Neural cell (in vitro differentiated cells): Measurements from ENCODE around the gene PGC.

Source experiments
- CTCF ChIP-seq: fragments of 450-650 bp; IDR thresholded peaks from 2 replicates; pipeline ENCODE4 v1.5.1; 2014; ENCODE audit warnings: antibody characterized with exemption, mild to moderate bottlenecking, moderate library complexity; ENCODE audit not compliant: poor library complexity, severe bottlenecking
- RAD21 ChIP-seq: fragments of 450-650 bp; conservative IDR thresholded peaks from 2 replicates; pipeline ENCODE4 v1.6.1; 2014; ENCODE audit warnings: antibody characterized with exemption, mild to moderate bottlenecking, moderate library complexity

DNA sequence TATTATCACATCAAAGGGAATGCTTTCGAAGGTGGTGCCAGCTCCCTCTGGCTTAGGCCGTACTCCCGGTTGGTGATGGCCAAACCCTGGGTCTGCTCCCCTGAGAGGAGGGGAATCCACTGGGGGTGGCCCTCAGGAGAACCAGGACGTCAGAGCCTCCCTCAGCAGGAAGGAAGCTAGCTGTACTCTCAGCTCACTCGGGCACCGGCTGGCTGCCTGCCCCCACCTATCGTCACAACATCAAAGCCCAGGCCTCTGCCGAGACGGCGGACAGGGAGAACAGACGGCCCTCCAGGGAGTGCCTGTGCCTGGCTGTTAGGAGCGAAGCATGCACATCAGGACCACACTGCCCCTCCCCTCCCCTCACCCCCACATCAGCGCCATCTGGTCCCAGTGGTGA is 9.2 kb upstream of the PGC start:
- no peak for TF ChIP-seq RAD21
- TF ChIP-seq CTCF, result no peak
